Lung (tissue), 12 donors: Measurements from ENCODE around the gene SPEF2. TPM values are rescaled to one million over a fixed set of nuclear protein-coding genes. Genes with fewer than 3 reads are reported as not detected.

Experiments used
- ATAC-seq: fragments of 200-7000 bp; cut with Tn5 transposase; one replicate; pipeline ENCODE4 v1.9.1; 2020; ENCODE audit warnings: moderate number of reproducible peaks; ENCODE audit not compliant: insufficient read depth, low FRiP score
- DNase-seq, 3 donors: peaks; one replicate each; pipeline ENCODE4 v3.0.0-alpha.2; 2013 to 2017
- H3K27ac ChIP-seq, 2 donors: one replicate each; pipeline ENCODE4 v1.5.1; 2013; ENCODE audit warnings: mild to moderate bottlenecking in 2 of 2, moderate library complexity in 2 of 2, control low read depth in 1 of 2, inconsistent platforms in 1 of 2, low read depth in 1 of 2, low read length in 1 of 2
- H3K27me3 ChIP-seq, 3 donors: one replicate each; pipeline ENCODE4 v1.5.1; 2013; ENCODE audit warnings: low read length in 2 of 3; ENCODE audit not compliant: control insufficient read depth in 3 of 3, insufficient read depth in 3 of 3
- H3K36me3 ChIP-seq, 4 donors: one replicate each; pipeline ENCODE4 v1.5.1; 2013; ENCODE audit warnings: low read length in 4 of 4, mild to moderate bottlenecking in 1 of 4, moderate library complexity in 1 of 4; ENCODE audit not compliant: control insufficient read depth in 4 of 4, insufficient read depth in 4 of 4
- H3K4me1 ChIP-seq, 5 donors: one replicate each; pipeline ENCODE4 v1.5.1; 2013; ENCODE audit warnings: low read length in 5 of 5, mild to moderate bottlenecking in 2 of 5, moderate library complexity in 1 of 5; ENCODE audit not compliant: control insufficient read depth in 5 of 5, insufficient read depth in 5 of 5
- H3K4me3 ChIP-seq: one replicate; pipeline ENCODE4 v1.5.1; 2013; ENCODE audit warnings: mild to moderate bottlenecking, control low read depth, moderate library complexity
- H3K9ac ChIP-seq, 2 donors: one replicate each; pipeline ENCODE4 v1.5.1; 2013; ENCODE audit warnings: low read length in 2 of 2, control low read depth in 1 of 2; ENCODE audit not compliant: insufficient read depth in 1 of 2
- H3K9me3 ChIP-seq, 4 donors: one replicate each; pipeline ENCODE4 v1.5.1; 2013; ENCODE audit warnings: low read length in 3 of 4, mild to moderate bottlenecking in 1 of 4, moderate library complexity in 1 of 4; ENCODE audit not compliant: control insufficient read depth in 4 of 4, insufficient read depth in 3 of 4
- WGBS, 2 donors: extraction: QIAGEN DNeasy Blood & Tissue Kit; methylation state at CpG; one replicate each; pipeline ENCODE4 v1.1.7; 2013; 5-methylcytosine and 5-hydroxymethylcytosine counted together
- polyA plus RNA-seq, 2 donors: library from polyadenylated mRNA; stranded (reverse); fragments of 200-250 nt; gene quantifications; one replicate each; pipeline ENCODE4 v1.2.1, GENCODE V29; 2013
- total RNA-seq, 2 donors: library from RNA; depleted of rRNA in 1 of 2; stranded (reverse); fragments of >200 nt in 1 of 2; gene quantifications; one replicate each; pipeline ENCODE4 v1.2.1, GENCODE V29; 2014 to 2021
- TF ChIP-seq, protein P1 (sequence below): IDR thresholded peaks from 2 replicates; pipeline ENCODE4 v1.5.1; 2012; ENCODE audit warnings: mild to moderate bottlenecking; ENCODE audit errors: control extremely low read depth, extremely low read depth
- donor health status: control.
- donor health status: control.
- donor health status: Bipolar disorder and iron deficiency.
- donor health status: healthy.
- donor health status: DM: yes; HTN: yes; CAD: no.

SPEF2 gene
- total and polyA plus RNA-seq, 4 donors: 2.7 to 73.9 (median 11.3) TPM

DNA sequence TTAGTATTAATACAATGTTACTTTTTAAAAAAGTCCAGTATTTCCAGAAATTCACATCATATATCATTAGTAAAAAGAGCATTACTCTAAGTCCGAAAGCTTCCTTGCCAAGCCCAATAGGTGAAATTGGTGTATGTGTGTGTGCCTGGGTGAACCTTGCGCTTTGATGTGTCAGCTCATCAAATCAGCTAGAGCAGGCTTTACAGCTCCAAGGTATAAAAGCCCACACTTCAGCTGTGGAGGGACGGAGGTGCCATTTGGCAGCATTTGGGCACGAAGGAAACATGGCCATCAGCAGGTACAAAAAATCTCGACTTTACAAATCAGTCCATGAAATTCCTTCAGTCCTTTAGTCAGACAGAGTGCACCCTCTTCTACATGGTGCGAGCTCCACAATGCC is 162.6 kb downstream of the SPEF2 start:
- H3K9me3 ChIP-seq: no peaks in the 10 kb centered on the region
- 91 to 94% methylated on average over 6 of the region's 6 CpGs for WGBS, 2 donors
- H3K27ac ChIP-seq: no peak overlapping the region
- no peak overlapping the region for H3K4me3 ChIP-seq
- H3K27me3 ChIP-seq: no peaks in the 10 kb centered on the region
- peaks cover 0 to 8% (median 0%) of the 10 kb centered on the region in 5 donors for H3K4me1 ChIP-seq
- TF ChIP-seq, protein P1, sequence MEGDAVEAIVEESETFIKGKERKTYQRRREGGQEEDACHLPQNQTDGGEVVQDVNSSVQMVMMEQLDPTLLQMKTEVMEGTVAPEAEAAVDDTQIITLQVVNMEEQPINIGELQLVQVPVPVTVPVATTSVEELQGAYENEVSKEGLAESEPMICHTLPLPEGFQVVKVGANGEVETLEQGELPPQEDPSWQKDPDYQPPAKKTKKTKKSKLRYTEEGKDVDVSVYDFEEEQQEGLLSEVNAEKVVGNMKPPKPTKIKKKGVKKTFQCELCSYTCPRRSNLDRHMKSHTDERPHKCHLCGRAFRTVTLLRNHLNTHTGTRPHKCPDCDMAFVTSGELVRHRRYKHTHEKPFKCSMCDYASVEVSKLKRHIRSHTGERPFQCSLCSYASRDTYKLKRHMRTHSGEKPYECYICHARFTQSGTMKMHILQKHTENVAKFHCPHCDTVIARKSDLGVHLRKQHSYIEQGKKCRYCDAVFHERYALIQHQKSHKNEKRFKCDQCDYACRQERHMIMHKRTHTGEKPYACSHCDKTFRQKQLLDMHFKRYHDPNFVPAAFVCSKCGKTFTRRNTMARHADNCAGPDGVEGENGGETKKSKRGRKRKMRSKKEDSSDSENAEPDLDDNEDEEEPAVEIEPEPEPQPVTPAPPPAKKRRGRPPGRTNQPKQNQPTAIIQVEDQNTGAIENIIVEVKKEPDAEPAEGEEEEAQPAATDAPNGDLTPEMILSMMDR: no peak
- ATAC-seq (no peak), DNase-seq (no peak)
- H3K36me3 ChIP-seq: no peaks in the 10 kb centered on the region
- no peak overlapping the region for H3K9ac ChIP-seq

DNA sequence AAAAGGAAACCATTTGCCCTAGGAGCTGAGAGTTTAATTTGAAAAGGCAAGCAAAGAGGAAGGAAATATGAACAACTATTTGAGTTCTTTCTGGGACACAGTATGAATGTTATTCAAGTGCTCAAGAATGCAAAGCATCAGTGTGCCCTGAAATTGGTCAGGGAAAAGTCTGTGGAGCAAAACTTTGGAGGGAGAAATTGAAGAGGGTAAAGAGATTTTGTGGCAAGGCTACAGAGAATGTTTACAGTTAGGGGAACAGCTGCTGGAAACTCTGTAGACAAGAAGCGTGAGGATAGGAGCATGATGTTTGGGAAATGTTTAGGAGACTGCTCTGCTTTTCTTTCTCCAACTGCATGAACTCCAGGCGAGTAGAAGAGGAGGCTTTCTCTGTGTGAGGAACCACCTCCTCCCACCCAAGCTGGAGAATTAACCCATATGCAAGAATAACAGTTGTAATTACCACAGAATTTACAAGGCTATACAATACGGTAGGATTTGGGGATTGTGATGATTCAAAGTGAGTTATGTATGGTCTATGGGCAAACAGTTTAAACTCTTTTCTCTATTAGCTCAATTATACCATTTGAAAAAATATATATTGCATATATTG is 163.6 kb downstream of the SPEF2 start:
- Histone ChIP-seq H3K4me3 (no peak overlapping the region), H3K9ac (no peak overlapping the region), H3K27me3 (no peaks in the 10 kb centered on the region), H3K27ac (no peak overlapping the region), H3K9me3 (no peaks in the 10 kb centered on the region), H3K4me1 (peaks cover 0 to 8% (median 0%) of the 10 kb centered on the region in 5 donors), H3K36me3 (no peaks in the 10 kb centered on the region)
- no peak for ATAC-seq
- DNase-seq: peak in 2 of 3 donors; percentile 41 to 66
- TF ChIP-seq, protein P1: no peak
- 45 to 61% methylated on average over 3 of the region's 3 CpGs for WGBS, 2 donors

DNA sequence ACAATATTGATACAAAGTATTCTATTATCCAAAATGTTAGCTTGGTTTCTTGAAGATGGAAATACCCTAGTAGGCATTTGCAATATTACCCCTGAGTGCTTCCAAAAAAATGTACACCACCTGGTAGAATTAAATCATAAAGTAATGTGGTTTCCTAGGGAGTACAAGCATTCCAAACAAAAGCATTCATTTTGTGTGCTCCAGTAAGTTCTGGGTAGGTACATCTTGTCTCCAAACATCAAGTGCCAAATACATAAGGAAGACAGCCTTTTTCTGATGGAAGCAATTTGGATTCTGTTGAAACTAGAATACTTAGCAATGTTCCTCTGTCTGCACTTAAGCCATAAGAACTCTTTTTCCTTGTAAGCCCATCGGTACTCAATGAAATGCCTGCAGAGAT is 165.9 kb downstream of the SPEF2 start:
- WGBS, 2 donors: 93% methylated on average over 1 of the region's 1 CpG
- DNase-seq (no peak), ATAC-seq (no peak)
- Histone ChIP-seq H3K27ac (no peak overlapping the region), H3K9ac (no peak overlapping the region), H3K4me3 (no peak overlapping the region), H3K36me3 (no peaks in the 10 kb centered on the region), H3K27me3 (no peaks in the 10 kb centered on the region), H3K4me1 (peaks cover 0 to 6% (median 1%) of the 10 kb centered on the region in 5 donors), H3K9me3 (no peaks in the 10 kb centered on the region)
- TF ChIP-seq, protein P1: no peak
